ENCODE data around the gene FLII. TPM values are rescaled to one million over a fixed set of nuclear protein-coding genes. Genes with fewer than 3 reads are reported as not detected.

The FLII gene
- total RNA-seq, 1 donor from 2014 or later, result 716 TPM

DNA sequence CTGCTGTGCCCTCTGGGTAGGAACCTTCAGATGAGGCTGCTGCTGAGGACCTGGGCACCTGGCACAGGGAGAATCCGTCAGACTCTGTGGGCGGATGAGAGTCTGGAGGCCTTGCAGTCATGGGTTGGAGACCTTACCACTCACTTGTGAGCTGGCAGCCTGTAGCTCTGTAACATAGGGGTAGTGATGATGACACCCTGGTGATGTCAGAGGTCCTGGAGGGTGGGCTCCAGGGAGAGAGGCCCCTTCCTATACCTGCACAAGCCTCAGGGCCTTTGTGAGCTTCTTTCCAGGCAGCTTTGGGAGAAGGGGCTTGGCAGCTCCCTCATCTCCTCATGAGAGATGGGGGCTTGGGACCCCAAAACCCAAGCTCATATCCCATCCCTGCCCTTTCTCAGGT lies 3.6 kb upstream of the FLII start:
- Histone ChIP-seq H3K4me3 (no peak overlapping the region), H3K27ac (peak overlapping the region; percentile 93 to 96), H3K9me3 (no peaks in the 10 kb centered on the region)

DNA sequence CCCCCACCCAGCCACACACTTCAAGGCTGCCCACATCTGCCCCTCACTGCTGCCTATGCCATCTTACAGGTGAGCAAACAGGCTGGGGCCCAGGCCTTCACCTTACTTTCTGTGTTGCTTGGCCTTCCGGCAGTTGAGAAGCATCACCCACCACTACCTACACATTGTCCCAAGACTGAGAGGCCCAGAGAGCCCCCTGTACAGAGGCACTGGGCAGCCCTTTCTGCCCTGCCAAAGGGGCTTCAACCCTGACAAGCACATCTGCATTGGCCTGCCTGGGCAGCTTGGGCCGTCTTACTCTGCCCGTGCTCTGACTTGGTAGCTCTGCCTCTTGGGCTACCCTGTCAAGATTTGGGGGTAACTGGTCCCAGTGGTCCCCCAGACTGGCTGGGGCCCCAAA lies 3.1 kb upstream of the FLII start:
- H3K27ac ChIP-seq, result peak overlapping the region; percentile 93 to 96
- H3K27me3 ChIP-seq, result no peaks in the 10 kb centered on the region
- TF ChIP-seq, protein P1, sequence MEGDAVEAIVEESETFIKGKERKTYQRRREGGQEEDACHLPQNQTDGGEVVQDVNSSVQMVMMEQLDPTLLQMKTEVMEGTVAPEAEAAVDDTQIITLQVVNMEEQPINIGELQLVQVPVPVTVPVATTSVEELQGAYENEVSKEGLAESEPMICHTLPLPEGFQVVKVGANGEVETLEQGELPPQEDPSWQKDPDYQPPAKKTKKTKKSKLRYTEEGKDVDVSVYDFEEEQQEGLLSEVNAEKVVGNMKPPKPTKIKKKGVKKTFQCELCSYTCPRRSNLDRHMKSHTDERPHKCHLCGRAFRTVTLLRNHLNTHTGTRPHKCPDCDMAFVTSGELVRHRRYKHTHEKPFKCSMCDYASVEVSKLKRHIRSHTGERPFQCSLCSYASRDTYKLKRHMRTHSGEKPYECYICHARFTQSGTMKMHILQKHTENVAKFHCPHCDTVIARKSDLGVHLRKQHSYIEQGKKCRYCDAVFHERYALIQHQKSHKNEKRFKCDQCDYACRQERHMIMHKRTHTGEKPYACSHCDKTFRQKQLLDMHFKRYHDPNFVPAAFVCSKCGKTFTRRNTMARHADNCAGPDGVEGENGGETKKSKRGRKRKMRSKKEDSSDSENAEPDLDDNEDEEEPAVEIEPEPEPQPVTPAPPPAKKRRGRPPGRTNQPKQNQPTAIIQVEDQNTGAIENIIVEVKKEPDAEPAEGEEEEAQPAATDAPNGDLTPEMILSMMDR (IDR thresholded peaks at IDR 0.05), result no peak
- H3K4me1 ChIP-seq, result peaks cover 16 to 42% of the 10 kb centered on the region in 2 donors
- H3K9me3 ChIP-seq, result no peaks in the 10 kb centered on the region
- no peak for DNase-seq (ENCODE audit: low spot score in 2 of 2)
- H3K36me3 ChIP-seq, result peaks cover 29 to 37% of the 10 kb centered on the region in 2 donors
- peak overlapping the region; percentile 69 to 76 for H3K4me3 ChIP-seq
- intact Hi-C loops (cut with DNase I), result loop anchor here (2.0 kb wide), 1 partner anchor 101 kb away; the partner anchor contains the start of gene SHMT1

More for the DNA sequence above, 3.6 kb upstream of the FLII start:
- TF ChIP-seq, protein P1 (IDR thresholded peaks at IDR 0.05), result no peak
- DNase-seq (ENCODE audit: low spot score in 2 of 2), result no peak
- H3K27me3 ChIP-seq, result no peaks in the 10 kb centered on the region
- peaks cover 12 to 37% of the 10 kb centered on the region in 2 donors for H3K4me1 ChIP-seq
- intact Hi-C loops (cut with DNase I), result no loop called here
- H3K36me3 ChIP-seq, result peaks cover 29 to 37% of the 10 kb centered on the region in 2 donors

DNA sequence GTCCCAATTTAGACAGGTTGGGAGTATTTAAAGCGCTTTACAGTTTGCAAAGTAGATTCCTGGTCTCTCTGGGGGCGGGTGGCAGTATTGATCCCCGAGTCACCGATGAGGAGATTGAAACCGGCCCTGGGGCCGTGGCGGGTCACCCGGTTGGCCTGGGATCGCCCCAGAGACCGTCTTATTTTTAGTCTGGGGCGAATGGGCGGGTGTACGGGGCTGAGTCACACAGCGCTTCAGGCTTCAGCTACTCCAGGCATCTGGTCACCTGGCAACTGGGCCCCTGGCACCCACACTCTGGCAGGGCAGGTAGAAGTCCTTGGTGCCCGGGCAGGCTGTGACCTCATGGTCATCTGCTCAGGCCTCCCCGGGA lies 2.6 kb upstream of the FLII start:
- Histone ChIP-seq H3K27ac (peak overlapping the region; percentile 93 to 96), H3K4me3 (peak overlapping the region; percentile 69 to 76), H3K9me3 (no peaks in the 10 kb centered on the region), H3K36me3 (peaks cover 33 to 40% of the 10 kb centered on the region in 2 donors), H3K4me1 (peaks cover 21 to 44% of the 10 kb centered on the region in 2 donors), H3K27me3 (no peaks in the 10 kb centered on the region)
- DNase-seq (ENCODE audit: low spot score in 2 of 2), result peak; percentile 85 to 90
- TF ChIP-seq, protein P1 (IDR thresholded peaks at IDR 0.05), result no peak
- intact Hi-C loops (cut with DNase I), result loop anchor here (2.0 kb wide), 1 partner anchor 102 kb away; the partner anchor contains the start of gene SHMT1

DNA sequence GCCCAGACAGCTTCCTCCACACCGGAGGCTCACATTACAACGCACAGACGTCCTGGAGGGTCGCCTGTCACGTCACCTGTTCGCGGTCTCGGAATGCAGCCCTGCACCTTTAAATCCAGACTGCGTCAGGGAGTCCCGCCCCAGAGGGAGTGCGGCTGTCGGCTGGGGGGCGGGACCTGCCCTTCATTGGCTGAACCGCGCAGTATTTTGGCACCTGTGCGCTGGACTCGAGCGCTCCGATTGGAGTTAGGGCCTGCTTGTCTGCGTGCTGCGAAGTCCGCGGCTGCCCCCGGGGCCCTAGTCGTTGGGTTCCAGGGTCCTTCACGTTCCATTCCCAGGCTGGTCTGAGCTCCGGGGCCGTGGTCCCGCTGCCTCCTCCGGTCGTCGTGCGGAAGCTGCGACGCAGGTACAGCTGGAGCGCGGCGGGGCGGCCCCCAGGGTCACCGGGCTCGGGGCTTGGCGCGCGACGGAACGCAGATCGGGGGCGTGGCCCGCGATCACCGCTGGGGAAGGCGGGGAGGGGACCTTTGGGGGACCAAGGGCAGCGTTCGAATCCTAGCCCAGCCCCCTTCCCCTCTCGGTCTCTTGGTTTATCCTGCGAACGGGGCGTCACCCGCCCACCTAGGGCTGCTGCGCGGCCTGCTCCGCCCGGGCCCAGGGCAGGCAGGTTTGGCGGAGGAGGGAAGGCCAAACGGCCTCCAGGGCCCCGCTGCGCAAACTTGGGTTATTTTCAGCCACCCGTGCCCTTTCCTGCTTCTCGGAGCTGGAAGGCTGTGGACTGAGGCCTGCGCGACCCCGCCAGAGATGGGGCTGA lies 2.0 kb upstream of the FLII start, which contains the start of gene MIEF2:
Gene MIEF2 (plus strand): TSS at position 331 of the 814 bp plus-strand sequence. CDS start 2,059 bp downstream, outside the sequence.
- peak within 1 kb of the TSS; percentile 93 to 96 for H3K27ac ChIP-seq
- H3K27me3 ChIP-seq, result no peaks in the 10 kb centered on the region
- peak; percentile 84 to 97 for DNase-seq (ENCODE audit: low spot score in 2 of 2)
- TF ChIP-seq, protein P1 (IDR thresholded peaks at IDR 0.05), result no peak
- intact Hi-C loops (cut with DNase I), result loop anchor here (1.0 to 2.0 kb wide), 2 partner anchors 35 to 102 kb away; partner anchors contain the start of genes LLGL1 and SHMT1
- H3K36me3 ChIP-seq, result peaks cover 38 to 40% of the 10 kb centered on the region in 2 donors
- H3K4me3 ChIP-seq, result peak within 1 kb of the TSS; percentile 69 to 76
- H3K9me3 ChIP-seq, result no peaks in the 10 kb centered on the region
- peaks cover 22 to 44% of the 10 kb centered on the region in 2 donors for H3K4me1 ChIP-seq

DNA sequence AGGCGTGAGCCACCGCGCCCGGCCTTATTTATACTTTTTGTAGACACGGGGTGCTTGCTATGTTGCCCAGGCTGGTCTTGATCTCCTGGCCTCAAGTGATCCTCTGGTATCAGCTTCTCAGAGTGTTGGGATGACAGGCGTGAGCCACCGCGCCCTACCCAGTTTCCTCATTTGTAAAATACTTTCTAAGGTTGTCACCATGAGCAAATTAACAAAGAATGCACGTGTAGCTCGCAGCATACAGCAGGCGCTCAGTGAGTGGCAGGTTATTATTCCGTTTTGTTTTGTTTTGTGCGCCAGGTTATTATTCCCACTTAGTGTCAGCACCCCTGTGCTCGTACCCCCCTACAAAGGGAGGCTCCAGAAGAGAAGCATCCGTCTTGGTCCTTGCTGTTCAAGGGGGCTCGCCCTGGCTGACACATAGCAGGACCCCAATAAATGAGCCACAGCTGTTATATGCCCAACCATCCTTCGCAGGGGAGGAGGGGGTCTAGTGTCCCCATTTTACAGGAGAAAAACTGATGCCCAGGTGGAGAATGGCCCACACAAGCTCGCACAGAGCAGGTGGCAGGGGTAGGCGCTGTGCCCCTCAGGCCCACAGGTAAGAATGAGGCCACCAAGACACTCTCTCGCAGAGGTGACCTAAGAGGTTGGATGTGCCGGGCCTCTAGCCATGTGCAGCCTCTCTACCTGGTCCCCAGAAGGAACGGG lies 1.2 kb upstream of the FLII start:
- TF ChIP-seq, protein P1 (IDR thresholded peaks at IDR 0.05), result no peak
- Histone ChIP-seq H3K4me3 (peak overlapping the region; percentile 69 to 76), H3K27ac (peak overlapping the region; percentile 93 to 96), H3K27me3 (no peaks in the 10 kb centered on the region), H3K9me3 (no peaks in the 10 kb centered on the region), H3K4me1 (peaks cover 22 to 44% of the 10 kb centered on the region in 2 donors), H3K36me3 (peaks cover 38 to 40% of the 10 kb centered on the region in 2 donors)
- intact Hi-C loops (cut with DNase I), result loop anchor here (1.0 to 5.0 kb wide), 3 partner anchors 34 to 103 kb away; partner anchors contain the start of genes LLGL1 and SHMT1
- DNase-seq (ENCODE audit: low spot score in 2 of 2), result no peak

Data from ascending aorta (tissue), 2 donors.